Measurements from ENCODE around the gene OR6J1. TPM values are rescaled to one million over a fixed set of nuclear protein-coding genes. Genes with fewer than 3 reads are reported as not detected.

The OR6J1 gene
- total and polyA plus RNA-seq, 9 of the 15 experiments (the other 6 are each of a cell fraction or from before 2014, with no cell fraction given): not detected

GRCh38 chr14:22594156-22594716 lies 49.9 kb downstream of the OR6J1 start:
- no peak for FAIRE-seq
- no TSS peak for BruUV-seq (replicated peaks)
- no peaks in the 10 kb centered on the region for H3K36me3 ChIP-seq (ENCODE audit: control insufficient read depth, insufficient read depth, low read length)
- peak; percentile 82 for TF ChIP-seq RFX1 (IDR thresholded peaks at IDR 0.05)
- TF ChIP-seq YBX1 (IDR thresholded peaks at IDR 0.05): no peak
- TF ChIP-seq HDAC8 (tag; IDR thresholded peaks at IDR 0.05): no peak
- no peak for TF ChIP-seq FOXP1 (CRISPR knock-in tag; IDR thresholded peaks at IDR 0.05)
- TF ChIP-seq ZNF639 (CRISPR knock-in tag; conservative IDR thresholded peaks at IDR 0.05 in 1 of 2, IDR thresholded peaks at IDR 0.05 in 1 of 2): peak in 1 of 2 experiments; percentile 57; a peak in 1 of 4 replicates
- TF ChIP-seq PML (IDR thresholded peaks at IDR 0.05; ENCODE audit: low read length): no peak
- TF ChIP-seq HDAC2 (IDR thresholded peaks at IDR 0.05): no peak
- TF ChIP-seq CBX1 (IDR thresholded peaks at IDR 0.05; ENCODE audit: low read depth): no peak
- no peak for TF ChIP-seq EWSR1 (IDR thresholded peaks at IDR 0.05; ENCODE audit: borderline replicate concordance, low read depth, partially characterized antibody)
- TF ChIP-seq, protein P1, sequence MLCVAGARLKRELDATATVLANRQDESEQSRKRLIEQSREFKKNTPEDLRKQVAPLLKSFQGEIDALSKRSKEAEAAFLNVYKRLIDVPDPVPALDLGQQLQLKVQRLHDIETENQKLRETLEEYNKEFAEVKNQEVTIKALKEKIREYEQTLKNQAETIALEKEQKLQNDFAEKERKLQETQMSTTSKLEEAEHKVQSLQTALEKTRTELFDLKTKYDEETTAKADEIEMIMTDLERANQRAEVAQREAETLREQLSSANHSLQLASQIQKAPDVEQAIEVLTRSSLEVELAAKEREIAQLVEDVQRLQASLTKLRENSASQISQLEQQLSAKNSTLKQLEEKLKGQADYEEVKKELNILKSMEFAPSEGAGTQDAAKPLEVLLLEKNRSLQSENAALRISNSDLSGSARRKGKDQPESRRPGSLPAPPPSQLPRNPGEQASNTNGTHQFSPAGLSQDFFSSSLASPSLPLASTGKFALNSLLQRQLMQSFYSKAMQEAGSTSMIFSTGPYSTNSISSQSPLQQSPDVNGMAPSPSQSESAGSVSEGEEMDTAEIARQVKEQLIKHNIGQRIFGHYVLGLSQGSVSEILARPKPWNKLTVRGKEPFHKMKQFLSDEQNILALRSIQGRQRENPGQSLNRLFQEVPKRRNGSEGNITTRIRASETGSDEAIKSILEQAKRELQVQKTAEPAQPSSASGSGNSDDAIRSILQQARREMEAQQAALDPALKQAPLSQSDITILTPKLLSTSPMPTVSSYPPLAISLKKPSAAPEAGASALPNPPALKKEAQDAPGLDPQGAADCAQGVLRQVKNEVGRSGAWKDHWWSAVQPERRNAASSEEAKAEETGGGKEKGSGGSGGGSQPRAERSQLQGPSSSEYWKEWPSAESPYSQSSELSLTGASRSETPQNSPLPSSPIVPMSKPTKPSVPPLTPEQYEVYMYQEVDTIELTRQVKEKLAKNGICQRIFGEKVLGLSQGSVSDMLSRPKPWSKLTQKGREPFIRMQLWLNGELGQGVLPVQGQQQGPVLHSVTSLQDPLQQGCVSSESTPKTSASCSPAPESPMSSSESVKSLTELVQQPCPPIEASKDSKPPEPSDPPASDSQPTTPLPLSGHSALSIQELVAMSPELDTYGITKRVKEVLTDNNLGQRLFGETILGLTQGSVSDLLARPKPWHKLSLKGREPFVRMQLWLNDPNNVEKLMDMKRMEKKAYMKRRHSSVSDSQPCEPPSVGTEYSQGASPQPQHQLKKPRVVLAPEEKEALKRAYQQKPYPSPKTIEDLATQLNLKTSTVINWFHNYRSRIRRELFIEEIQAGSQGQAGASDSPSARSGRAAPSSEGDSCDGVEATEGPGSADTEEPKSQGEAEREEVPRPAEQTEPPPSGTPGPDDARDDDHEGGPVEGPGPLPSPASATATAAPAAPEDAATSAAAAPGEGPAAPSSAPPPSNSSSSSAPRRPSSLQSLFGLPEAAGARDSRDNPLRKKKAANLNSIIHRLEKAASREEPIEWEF (CRISPR knock-in tag; IDR thresholded peaks at IDR 0.05): no peak
- TF ChIP-seq ZNF280A (IDR thresholded peaks at IDR 0.05; ENCODE audit: low read depth, partially characterized antibody): no peak

More at GRCh38 chr14:22594156-22594716, 49.9 kb downstream of the OR6J1 start:
- Histone ChIP-seq H4K20me1 (replicated peaks; ENCODE audit: control insufficient read depth, insufficient read depth, low read length) (no peaks in the 10 kb centered on the region), H3K9me1 (ENCODE audit: control insufficient read depth, insufficient read depth, low read length) (no peaks in the 10 kb centered on the region), H2AFZ (ENCODE audit: low read depth, low read length) (peak overlapping the region; percentile 57), H3K4me2 (ENCODE audit: insufficient read depth, low read length) (peak overlapping the region; percentile 36), H3K27ac (ENCODE audit: extremely low read depth, low read depth, low read length) (peak overlapping the region; percentile 19; the same call in 1 of the 3 replicates), H3K79me2 (ENCODE audit: control insufficient read depth, insufficient read depth, low read length) (peaks cover 7% of the 10 kb centered on the region), H3K9me3 (replicated peaks; ENCODE audit: control insufficient read depth, insufficient read depth, low read depth, low read length) (no peaks in the 10 kb centered on the region), H3K4me1 (replicated peaks in 1 of 2; ENCODE audit: control insufficient read depth in 2 of 2, insufficient read depth in 2 of 2, low read length in 2 of 2) (peaks cover 23 to 46% of the 10 kb centered on the region in 2 experiments), H3K27me3 (ENCODE audit: control insufficient read depth in 2 of 2, insufficient read depth in 2 of 2, low read length in 2 of 2) (no peaks in the 10 kb centered on the region), H3K4me3 (no peak overlapping the region), H3K9ac (ENCODE audit: insufficient read depth in 1 of 2, low read depth in 2 of 2, low read length in 2 of 2) (no peak overlapping the region)
- POLR2A ChIA-PET: interaction anchor here (0.7 to 1.2 kb wide), 2 partner anchors 19 to 65 kb away, joined by 3 read pairs; no protein-coding TSS in a partner anchor
- CTCF ChIA-PET (ENCODE audit: low intra/inter-chr PET ratio): no interaction called here
- in situ Hi-C loops (cut with MboI) (no loop called here), intact Hi-C loops (cut with micrococcal nuclease) (no loop called here)
- DNase-seq (ENCODE audit: extremely low read depth in 1 of 4, low spot score in 3 of 4): peak in 1 of 4 experiments; percentile 36
- 4% methylated on average over 4 of the region's 4 CpGs for WGBS (ENCODE audit: insufficient coverage, low coverage, missing lambda C conversion rate)
- ATAC-seq: no peak
